ACC112 (cell line): ENCODE data around the gene ADGRE3.
"Not testable (repeated sequence)": the region's sequence is repeated elsewhere in the genome, so short reads cannot be mapped to it uniquely, and the experiment has no call there.

Experiments used
- H2AFZ ChIP-seq: fragments of 200-600 bp; sonication (generic); one replicate; pipeline ENCODE4 v1.6.0; 2017; ENCODE audit warnings: antibody characterized with exemption, low read length; ENCODE audit not compliant: unreplicated experiment
- H3K27ac ChIP-seq: fragments of 200-600 bp; sonication (generic); 2 replicates; pipeline ENCODE4 v1.5.1; 2014; ENCODE audit warnings: low read depth, mild to moderate bottlenecking, antibody characterized with exemption, low read length, moderate library complexity
- H3K27me3 ChIP-seq: fragments of 200-600 bp; sonication (generic); 2 replicates; pipeline ENCODE4 v1.6.1; 2014; ENCODE audit warnings: mild to moderate bottlenecking, antibody characterized with exemption, low read length, moderate library complexity, mixed read lengths; ENCODE audit not compliant: insufficient read depth
- H3K36me3 ChIP-seq: fragments of 200-600 bp; sonication (generic); 2 replicates; pipeline ENCODE4 v1.6.1; 2016; ENCODE audit warnings: mild to moderate bottlenecking, antibody characterized with exemption, low read length, moderate library complexity, mixed read lengths; ENCODE audit not compliant: insufficient read depth
- H3K4me1 ChIP-seq: fragments of 200-600 bp; sonication (generic); one replicate; pipeline ENCODE4 v1.6.1; 2016; ENCODE audit warnings: low read length, mixed read lengths; ENCODE audit not compliant: insufficient read depth, unreplicated experiment, control insufficient read depth
- H3K4me3 ChIP-seq: fragments of 200-600 bp; sonication (generic); 2 replicates; pipeline ENCODE4 v1.5.1; 2014; ENCODE audit warnings: mild to moderate bottlenecking, low read depth, low read length
- H3K79me2 ChIP-seq: fragments of 200-600 bp; sonication (generic); one replicate; pipeline ENCODE4 v1.6.0; 2016; ENCODE audit warnings: low read length; ENCODE audit not compliant: control insufficient read depth, unreplicated experiment, insufficient read depth

ADGRE3 gene

DNA sequence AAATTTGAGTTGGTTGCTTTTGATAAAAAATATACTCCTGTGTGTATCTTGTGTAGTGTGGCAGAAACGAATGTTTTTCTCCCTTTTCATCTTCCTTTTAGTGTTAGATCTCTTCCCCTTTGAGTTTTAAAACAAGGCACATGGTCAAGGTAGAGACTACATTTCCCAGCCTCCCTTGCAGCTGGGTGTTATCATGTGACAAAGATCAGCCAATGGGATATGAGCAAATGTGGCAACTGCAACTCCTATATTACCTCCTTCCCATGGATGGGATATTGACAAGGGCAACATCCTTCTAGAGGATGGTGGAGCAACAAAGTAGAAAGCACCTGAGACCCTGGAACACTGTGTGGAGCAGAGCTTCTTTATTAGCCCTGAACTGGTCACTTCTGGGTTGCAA is 42.4 kb downstream of the ADGRE3 start:
- no peak overlapping the region for H3K4me3 ChIP-seq
- peaks cover 3% of the 10 kb centered on the region for H3K4me1 ChIP-seq
- no peaks in the 10 kb centered on the region for H3K36me3 ChIP-seq
- H2AFZ ChIP-seq = no peak overlapping the region
- H3K27ac ChIP-seq = no peak overlapping the region
- no peaks in the 10 kb centered on the region for H3K27me3 ChIP-seq
- H3K79me2 ChIP-seq = no peaks in the 10 kb centered on the region

DNA sequence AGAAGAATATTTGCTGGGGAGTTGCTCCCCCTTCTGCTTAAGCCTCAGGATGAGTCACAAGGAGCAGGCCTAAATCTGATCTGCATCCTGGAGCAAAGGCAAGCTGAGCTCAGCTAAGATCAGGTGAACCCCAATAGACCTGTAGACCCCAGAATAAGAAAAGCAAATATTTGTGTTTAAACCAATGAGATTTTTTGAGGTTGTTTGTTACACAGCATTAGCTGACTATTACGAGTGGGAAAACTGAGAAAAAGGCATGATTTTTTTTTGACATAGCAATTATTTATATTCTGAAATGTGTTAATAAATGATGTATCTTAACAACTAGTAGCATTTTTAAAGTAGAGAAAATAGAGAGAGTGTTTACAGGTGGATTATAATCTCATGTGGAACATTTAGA is 45.1 kb downstream of the ADGRE3 start:
- no peaks in the 10 kb centered on the region; the same call in 1 of the 2 replicates for H3K27me3 ChIP-seq
- H3K4me3 ChIP-seq = no peak overlapping the region
- H3K4me1 ChIP-seq = peaks cover 3% of the 10 kb centered on the region
- H3K36me3 ChIP-seq = no peaks in the 10 kb centered on the region
- no peak overlapping the region for H2AFZ ChIP-seq
- no peaks in the 10 kb centered on the region for H3K79me2 ChIP-seq
- no peak overlapping the region for H3K27ac ChIP-seq

DNA sequence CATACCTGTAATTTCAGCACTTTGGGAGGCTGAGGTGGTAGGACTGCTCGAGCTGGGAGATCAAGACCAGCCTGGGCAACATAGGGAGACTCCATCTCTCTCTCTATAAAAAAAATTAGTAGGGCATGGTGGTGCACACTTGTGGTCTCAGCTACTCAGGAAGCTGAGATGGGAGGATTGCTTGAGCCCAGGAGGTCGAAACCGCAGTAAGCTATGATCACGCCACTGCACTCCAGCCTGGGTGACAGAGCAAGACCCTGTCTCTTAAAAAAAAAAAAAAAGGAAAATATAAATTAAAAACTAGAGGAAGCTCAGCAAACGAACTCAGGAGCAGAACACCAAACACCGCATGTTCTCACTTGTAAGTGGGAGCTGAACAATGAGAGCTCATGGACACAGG is 50.2 kb downstream of the ADGRE3 start:
- not testable (repeated sequence) for H3K27me3 ChIP-seq, H3K4me3 ChIP-seq, H3K79me2 ChIP-seq, H2AFZ ChIP-seq, H3K27ac ChIP-seq, H3K4me1 ChIP-seq, H3K36me3 ChIP-seq

DNA sequence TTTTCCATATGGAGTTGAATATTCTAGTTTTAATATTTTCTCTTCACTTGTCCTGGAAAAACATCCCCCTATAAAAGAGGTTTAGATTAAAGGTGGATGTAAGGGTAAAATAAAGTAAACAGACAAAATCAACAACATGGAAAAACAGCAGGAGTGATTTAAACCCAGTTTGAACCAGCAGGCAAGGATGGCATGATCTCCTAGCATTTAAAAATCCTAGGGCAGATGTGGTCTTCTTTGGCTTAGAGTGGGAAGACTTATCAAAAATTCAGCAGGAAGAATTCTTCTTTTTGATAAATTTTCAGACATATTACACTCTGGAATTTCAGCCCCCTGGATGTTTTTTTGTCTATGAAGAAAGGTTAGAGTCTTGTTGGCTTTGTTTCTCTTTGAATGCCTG is 55.2 kb downstream of the ADGRE3 start:
- Histone ChIP-seq H2AFZ (no peak overlapping the region), H3K79me2 (no peaks in the 10 kb centered on the region), H3K27ac (no peak overlapping the region), H3K36me3 (no peaks in the 10 kb centered on the region), H3K4me1 (no peaks in the 10 kb centered on the region), H3K4me3 (no peak overlapping the region), H3K27me3 (no peaks in the 10 kb centered on the region)

DNA sequence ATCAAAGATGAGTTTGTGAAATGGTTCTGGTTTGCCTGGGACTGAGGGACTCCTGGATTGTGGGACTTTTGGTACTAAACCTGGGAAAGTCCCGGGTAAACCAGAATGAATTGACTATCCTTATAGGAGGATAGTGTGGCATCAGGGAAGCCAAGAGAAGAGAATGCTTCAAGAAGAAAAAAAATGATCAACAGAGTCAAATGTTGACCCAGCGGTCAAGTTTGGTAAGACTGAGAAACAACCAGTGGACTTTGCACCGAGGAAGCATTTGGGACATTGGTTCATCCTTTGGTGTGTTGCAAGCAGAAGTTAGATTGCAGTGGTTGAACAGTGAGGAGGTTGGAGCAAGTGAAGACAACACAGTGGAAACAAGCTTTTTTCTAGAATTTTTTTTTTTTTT is 58.2 kb downstream of the ADGRE3 start:
- no peaks in the 10 kb centered on the region for H3K36me3 ChIP-seq
- no peak overlapping the region for H3K4me3 ChIP-seq
- no peaks in the 10 kb centered on the region for H3K4me1 ChIP-seq
- H3K27ac ChIP-seq = no peak overlapping the region
- H3K79me2 ChIP-seq = no peaks in the 10 kb centered on the region
- no peak overlapping the region for H2AFZ ChIP-seq
- no peaks in the 10 kb centered on the region for H3K27me3 ChIP-seq

DNA sequence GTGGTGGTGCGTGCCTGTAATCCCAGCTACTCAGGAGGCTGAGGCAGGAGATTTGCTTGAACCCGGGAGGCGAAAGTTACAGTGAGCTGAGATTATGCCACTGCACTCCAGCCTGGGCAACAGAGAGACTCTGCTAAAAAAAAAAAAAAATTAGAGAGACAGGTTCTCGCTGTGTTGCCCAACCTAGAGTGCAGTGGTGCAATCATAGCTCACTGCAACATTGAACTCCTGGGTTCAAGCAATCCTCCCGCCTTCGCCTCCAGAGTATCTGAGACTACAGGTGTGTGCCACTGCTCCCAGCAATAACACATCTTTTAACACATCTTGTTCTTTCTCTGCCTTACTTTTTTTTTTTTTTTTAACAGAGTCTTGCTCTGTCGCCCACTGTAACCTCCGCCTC is 59.0 kb downstream of the ADGRE3 start:
- Histone ChIP-seq H3K27me3 (no peaks in the 10 kb centered on the region), H3K27ac (no peak overlapping the region), H3K36me3 (no peaks in the 10 kb centered on the region), H2AFZ (no peak overlapping the region), H3K4me1 (no peaks in the 10 kb centered on the region), H3K79me2 (no peaks in the 10 kb centered on the region), H3K4me3 (no peak overlapping the region)

DNA sequence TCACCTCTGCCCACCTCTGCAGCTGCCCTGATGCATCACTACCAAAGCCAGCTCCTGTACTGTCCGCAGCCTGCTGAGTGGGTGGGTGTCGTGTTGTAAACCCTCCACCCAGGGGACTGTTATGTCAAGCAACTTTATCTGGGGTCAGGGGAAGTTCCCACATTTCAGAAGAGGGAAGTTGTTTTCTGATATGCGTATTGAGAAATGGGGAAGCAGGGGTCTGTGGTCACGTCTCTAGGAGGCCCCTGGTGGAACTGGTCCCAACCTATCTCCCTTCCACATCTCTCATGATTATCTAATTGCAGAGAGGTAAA is 60.6 kb downstream of the ADGRE3 start:
- Histone ChIP-seq H3K4me1 (no peaks in the 10 kb centered on the region), H3K27me3 (no peaks in the 10 kb centered on the region), H3K27ac (no peak overlapping the region), H3K36me3 (no peaks in the 10 kb centered on the region), H2AFZ (no peak overlapping the region), H3K4me3 (no peak overlapping the region), H3K79me2 (no peaks in the 10 kb centered on the region)

DNA sequence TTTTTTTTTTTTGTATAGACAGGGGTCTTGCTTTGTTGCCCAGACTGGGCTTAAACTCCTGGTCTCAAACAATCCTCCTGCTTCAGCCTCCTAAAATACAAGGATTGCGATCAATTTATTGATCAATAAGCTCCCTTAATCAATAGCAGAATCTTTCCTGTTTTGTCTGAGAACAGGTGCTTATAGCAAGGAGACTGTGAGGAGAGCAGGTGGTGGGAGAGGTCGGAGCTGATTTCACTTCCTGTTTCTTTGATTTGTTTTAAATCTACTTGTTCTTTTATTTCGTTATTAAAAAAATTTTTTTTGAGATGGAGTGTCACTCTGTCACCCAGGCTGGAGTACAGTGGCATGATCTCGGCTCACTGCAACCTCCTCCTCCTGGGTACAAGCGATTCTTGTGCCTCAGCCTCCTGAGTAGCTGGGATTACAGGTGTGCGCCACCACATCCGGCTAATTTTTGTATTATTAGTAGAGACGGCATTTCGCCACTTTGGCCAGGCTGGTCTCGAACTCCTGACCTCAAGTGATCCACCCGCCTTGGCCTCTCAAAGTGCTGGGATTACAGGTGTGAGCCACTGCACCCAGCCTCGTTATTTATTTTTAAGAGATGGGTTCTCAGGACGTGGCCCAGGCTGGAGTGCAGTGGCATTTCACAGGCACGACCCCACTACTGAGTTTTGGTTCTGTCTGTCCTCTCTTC is 61.1 kb downstream of the ADGRE3 start:
- not testable (repeated sequence) for H3K36me3 ChIP-seq, H3K27ac ChIP-seq, H3K27me3 ChIP-seq, H3K79me2 ChIP-seq, H3K4me1 ChIP-seq, H3K4me3 ChIP-seq, H2AFZ ChIP-seq

DNA sequence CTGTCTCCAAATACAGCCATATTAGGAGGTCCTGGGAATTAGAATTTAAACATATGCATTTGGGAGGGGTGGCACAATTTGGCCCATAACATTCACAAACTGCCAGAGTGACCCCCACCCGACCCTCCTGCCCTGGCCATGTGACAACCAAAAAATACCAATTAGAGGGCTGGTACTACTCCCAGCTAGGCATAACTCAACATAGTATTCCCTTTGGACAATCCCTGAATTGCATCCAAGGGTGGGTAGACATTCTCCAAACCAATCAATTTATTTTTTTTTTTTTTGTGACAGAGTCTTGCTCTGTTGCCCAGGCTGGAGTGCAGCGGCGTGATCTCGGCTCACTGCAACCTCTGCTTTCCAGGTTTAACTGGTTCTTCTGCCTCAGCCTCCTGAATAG is 62.0 kb downstream of the ADGRE3 start:
- Histone ChIP-seq H3K4me1 (no peaks in the 10 kb centered on the region), H3K79me2 (no peaks in the 10 kb centered on the region), H2AFZ (no peak overlapping the region), H3K27me3 (no peaks in the 10 kb centered on the region), H3K4me3 (no peak overlapping the region), H3K27ac (no peak overlapping the region), H3K36me3 (no peaks in the 10 kb centered on the region)

DNA sequence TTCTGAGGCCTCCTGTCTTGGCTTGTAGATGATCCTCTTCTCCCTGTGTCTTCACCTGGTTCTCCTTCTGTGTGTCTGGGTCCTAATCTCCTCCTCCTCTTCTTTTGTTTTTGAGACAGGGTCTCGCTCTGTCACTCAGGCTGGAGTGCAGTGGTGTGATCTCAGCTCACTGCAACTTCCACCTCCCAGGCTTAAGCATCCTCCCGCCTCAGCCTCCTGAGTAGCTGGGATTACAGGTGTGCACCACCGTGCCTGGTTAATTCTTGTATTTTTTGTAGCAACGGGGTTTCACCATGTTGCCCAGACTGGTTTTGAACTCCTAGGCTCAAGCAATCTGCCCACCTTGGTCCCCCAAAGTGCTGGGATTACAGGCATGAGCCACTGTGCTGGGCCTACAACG is 62.4 kb downstream of the ADGRE3 start:
- not testable (repeated sequence) for H3K27me3 ChIP-seq, H3K36me3 ChIP-seq, H2AFZ ChIP-seq, H3K79me2 ChIP-seq, H3K4me1 ChIP-seq, H3K27ac ChIP-seq, H3K4me3 ChIP-seq

DNA sequence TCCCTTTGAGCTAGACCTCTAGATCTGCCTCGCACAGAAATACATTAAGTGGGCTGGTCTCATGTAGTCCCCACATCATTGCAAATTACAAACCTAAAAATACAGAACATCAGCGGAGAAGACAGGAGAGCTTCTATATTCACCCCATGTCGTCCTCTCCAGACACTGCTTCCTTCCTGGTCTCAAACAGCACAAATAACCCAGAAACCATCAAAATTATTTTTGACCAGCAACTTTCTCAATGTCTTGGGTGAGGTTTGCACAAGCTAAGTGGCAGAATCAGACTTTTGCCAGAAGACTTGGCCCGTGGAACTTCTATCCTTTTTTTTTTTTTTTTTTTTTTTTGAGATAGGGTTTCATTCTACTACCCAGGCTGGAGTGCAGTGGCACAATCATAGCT is 63.6 kb downstream of the ADGRE3 start:
- Histone ChIP-seq H2AFZ (no peak overlapping the region), H3K79me2 (no peaks in the 10 kb centered on the region), H3K36me3 (no peaks in the 10 kb centered on the region), H3K4me1 (no peaks in the 10 kb centered on the region), H3K4me3 (no peak overlapping the region), H3K27ac (no peak overlapping the region), H3K27me3 (no peaks in the 10 kb centered on the region)
